Measurements from ENCODE around the gene PTPRD. TPM values are rescaled to one million over a fixed set of nuclear protein-coding genes. Genes with fewer than 3 reads are reported as not detected.

PTPRD gene
- polyA plus RNA-seq, 1 experiment, result 0.39 TPM

GRCh38 chr9:8719833-8720486 lies 1892.8 kb downstream of the PTPRD start:
- no peak for DNase-seq (ENCODE audit: low read depth)
- Histone ChIP-seq H3K4me3 (ENCODE audit: low read depth, low read length) (no peak overlapping the region), H3K36me3 (ENCODE audit: control insufficient read depth, insufficient read depth, low read length) (no peaks in the 10 kb centered on the region), H3K27me3 (ENCODE audit: control insufficient read depth, insufficient read depth, low read length) (no peaks in the 10 kb centered on the region)
- no peak for TF ChIP-seq CTCF (IDR thresholded peaks at IDR 0.05; ENCODE audit: insufficient read depth, low read depth, low read length)
- POLR2A ChIA-PET, result no interaction called here
- CTCF ChIA-PET, result no interaction called here

GRCh38 chr9:8718121-8718725 lies 1894.6 kb downstream of the PTPRD start:
- POLR2A ChIA-PET, result no interaction called here
- H3K27me3 ChIP-seq (ENCODE audit: control insufficient read depth, insufficient read depth, low read length), result no peaks in the 10 kb centered on the region
- H3K4me3 ChIP-seq (ENCODE audit: low read depth, low read length), result no peak overlapping the region
- CTCF ChIA-PET, result no interaction called here
- H3K36me3 ChIP-seq (ENCODE audit: control insufficient read depth, insufficient read depth, low read length), result no peaks in the 10 kb centered on the region
- no peak for DNase-seq (ENCODE audit: low read depth)
- TF ChIP-seq CTCF (IDR thresholded peaks at IDR 0.05; ENCODE audit: insufficient read depth, low read depth, low read length), result no peak

- Histone ChIP-seq H3K36me3 (ENCODE audit: control insufficient read depth, insufficient read depth, low read length) (no peaks in the 10 kb centered on the region), H3K27me3 (ENCODE audit: control insufficient read depth, insufficient read depth, low read length) (no peaks in the 10 kb centered on the region), H3K4me3 (ENCODE audit: low read depth, low read length) (no peak overlapping the region)
- ChIA-PET POLR2A (no interaction called here), CTCF (no interaction called here)
- DNase-seq (ENCODE audit: low read depth), result no peak
- no peak for TF ChIP-seq CTCF (IDR thresholded peaks at IDR 0.05; ENCODE audit: insufficient read depth, low read depth, low read length)
Measured at GRCh38 chr9:8717146-8717545, 1895.7 kb downstream of the PTPRD start.

GRCh38 chr9:8715788-8716187 lies 1897.0 kb downstream of the PTPRD start:
- DNase-seq (ENCODE audit: low read depth), result no peak
- Histone ChIP-seq H3K4me3 (ENCODE audit: low read depth, low read length) (no peak overlapping the region), H3K27me3 (ENCODE audit: control insufficient read depth, insufficient read depth, low read length) (no peaks in the 10 kb centered on the region), H3K36me3 (ENCODE audit: control insufficient read depth, insufficient read depth, low read length) (no peaks in the 10 kb centered on the region)
- ChIA-PET CTCF (no interaction called here), POLR2A (no interaction called here)
- no peak for TF ChIP-seq CTCF (IDR thresholded peaks at IDR 0.05; ENCODE audit: insufficient read depth, low read depth, low read length)

- no peak for TF ChIP-seq CTCF (IDR thresholded peaks at IDR 0.05; ENCODE audit: insufficient read depth, low read depth, low read length)
- no peak for DNase-seq (ENCODE audit: low read depth)
- Histone ChIP-seq H3K36me3 (ENCODE audit: control insufficient read depth, insufficient read depth, low read length) (no peaks in the 10 kb centered on the region), H3K27me3 (ENCODE audit: control insufficient read depth, insufficient read depth, low read length) (no peaks in the 10 kb centered on the region), H3K4me3 (ENCODE audit: low read depth, low read length) (no peak overlapping the region)
- CTCF ChIA-PET, result no interaction called here
- POLR2A ChIA-PET, result no interaction called here
Measured at GRCh38 chr9:8713811-8714165, 1899.0 kb downstream of the PTPRD start.
